ENCODE data around the gene NOS2. TPM values are rescaled to one million over a fixed set of nuclear protein-coding genes. Genes with fewer than 3 reads are reported as not detected.

Gene NOS2
- total RNA-seq, 1 experiment from 2014 or later, result 1.4 TPM

GRCh38 chr17:27811961-27812360, 11.6 kb upstream of the NOS2 start:
- Mint-ChIP-seq H3K4me3 (no peak overlapping the region), H3K9me3 (peaks cover 20% of the 10 kb centered on the region), H3K36me3 (peaks cover 10% of the 10 kb centered on the region), H3K4me1 (peaks cover 20% of the 10 kb centered on the region), H3K27me3 (ENCODE audit: low read depth) (no peaks in the 10 kb centered on the region), H3K27ac (no peak overlapping the region)
- ChIA-PET POLR2A (no interaction called here), CTCF (interaction anchor here (1.0 to 2.2 kb wide), 3 partner anchors 52 to 440 kb away, joined by 3 to 10 read pairs (median 3); no protein-coding TSS in a partner anchor)
- TF ChIP-seq ERG (CRISPR knock-in tag; IDR thresholded peaks at IDR 0.05) (no peak), ATF3 (CRISPR knock-in tag; conservative IDR thresholded peaks at IDR 0.05) (no peak), SMAD4 (CRISPR knock-in tag; IDR thresholded peaks at IDR 0.05) (no peak), NR1H2 (CRISPR knock-in tag; IDR thresholded peaks at IDR 0.05) (no peak), TEAD1 (CRISPR knock-in tag; IDR thresholded peaks at IDR 0.05) (no peak), CDX4 (CRISPR knock-in tag; IDR thresholded peaks at IDR 0.05; ENCODE audit: borderline replicate concordance) (no peak), TCF7 (CRISPR knock-in tag; IDR thresholded peaks at IDR 0.05; ENCODE audit: low read depth) (no peak), ESRRA (CRISPR knock-in tag; IDR thresholded peaks at IDR 0.05; ENCODE audit: borderline replicate concordance) (no peak), PREB (CRISPR knock-in tag; IDR thresholded peaks at IDR 0.05; ENCODE audit: borderline replicate concordance) (no peak), HMGA2 (CRISPR knock-in tag; IDR thresholded peaks at IDR 0.05) (no peak), ZNF396 (CRISPR knock-in tag; IDR thresholded peaks at IDR 0.05; ENCODE audit: borderline replicate concordance) (no peak), FOXK1 (CRISPR knock-in tag; IDR thresholded peaks at IDR 0.05) (no peak), E2F1 (CRISPR knock-in tag; IDR thresholded peaks at IDR 0.05) (no peak), RORB (CRISPR knock-in tag; IDR thresholded peaks at IDR 0.05) (no peak), IRF2 (CRISPR knock-in tag; IDR thresholded peaks at IDR 0.05; ENCODE audit: borderline replicate concordance, low read depth) (no peak)
- DNase-seq (ENCODE audit: low spot score) (no peak), ATAC-seq (no peak)

- ATAC-seq, result no peak
- DNase-seq (ENCODE audit: low spot score), result no peak
- H3K36me3 Mint-ChIP-seq, result peaks cover 10% of the 10 kb centered on the region
- H3K27me3 Mint-ChIP-seq (ENCODE audit: low read depth), result no peaks in the 10 kb centered on the region
- no peak overlapping the region for H3K4me3 Mint-ChIP-seq
- peaks cover 20% of the 10 kb centered on the region for H3K9me3 Mint-ChIP-seq
- ChIA-PET CTCF (interaction anchor here (0.8 to 2.2 kb wide), 4 partner anchors 55 to 83 kb away, joined by 3 to 10 read pairs (median 3); no protein-coding TSS in a partner anchor), POLR2A (interaction anchor here (0.6 kb wide), 1 partner anchor 409 kb away, joined by 3 read pairs; no protein-coding TSS in a partner anchor)
- peaks cover 21% of the 10 kb centered on the region for H3K4me1 Mint-ChIP-seq
- no peak overlapping the region for H3K27ac Mint-ChIP-seq
- TF ChIP-seq ZBTB21 (CRISPR knock-in tag; IDR thresholded peaks at IDR 0.05; ENCODE audit: borderline replicate concordance), result no peak
- no peak for TF ChIP-seq USF2 (CRISPR knock-in tag; IDR thresholded peaks at IDR 0.05)
- no peak for TF ChIP-seq GABPB1 (CRISPR knock-in tag; IDR thresholded peaks at IDR 0.05)
- no peak for TF ChIP-seq PREB (CRISPR knock-in tag; IDR thresholded peaks at IDR 0.05; ENCODE audit: borderline replicate concordance)
- TF ChIP-seq RORB (CRISPR knock-in tag; IDR thresholded peaks at IDR 0.05), result no peak
- no peak for TF ChIP-seq AFF4 (CRISPR knock-in tag; IDR thresholded peaks at IDR 0.05; ENCODE audit: borderline replicate concordance)
- no peak for TF ChIP-seq MYBL2 (CRISPR knock-in tag; IDR thresholded peaks at IDR 0.05)
- TF ChIP-seq SOX15 (CRISPR knock-in tag; IDR thresholded peaks at IDR 0.05), result no peak
- TF ChIP-seq SMAD4 (CRISPR knock-in tag; IDR thresholded peaks at IDR 0.05), result no peak
- TF ChIP-seq NR1H2 (CRISPR knock-in tag; IDR thresholded peaks at IDR 0.05), result no peak
- no peak for TF ChIP-seq NFATC4 (CRISPR knock-in tag; IDR thresholded peaks at IDR 0.05)
- TF ChIP-seq NR3C1 (CRISPR knock-in tag; conservative IDR thresholded peaks at IDR 0.05; ENCODE audit: low read depth), result no peak
Observed at GRCh38 chr17:27810902-27811557, 10.7 kb upstream of the NOS2 start.

Data from WTC11 (cell line).